CD4-positive, alpha-beta T cell treated with Interleukin-10 for 1 hour (primary cell): ENCODE data around the gene FOSL1.
A peak's percentile ranks its signal among the peaks of the same experiment; 100 is the strongest.

Experiments
- DNase-seq: peaks from one replicate; pipeline ENCODE4 v3.0.0-alpha.2; 2020

Gene FOSL1

GRCh38 chr11:65862941-65863888 lies 37.0 kb downstream of the FOSL1 start:
- no peak for DNase-seq

GRCh38 chr11:65862191-65862735 lies 37.9 kb downstream of the FOSL1 start:
- DNase-seq: no peak

GRCh38 chr11:65861533-65862183 lies 38.5 kb downstream of the FOSL1 start:
- no peak for DNase-seq

GRCh38 chr11:65861165-65861505 lies 39.1 kb downstream of the FOSL1 start:
- DNase-seq: no peak

- DNase-seq: peak; percentile 96
Observed at GRCh38 chr11:65860278-65861164, 39.7 kb downstream of the FOSL1 start, which contains the start of gene MUS81. Gene MUS81 (plus strand): TSS chr11:65860433. CDS start chr11:65860754, 321 bp downstream.

GRCh38 chr11:65859812-65860277 lies 40.3 kb downstream of the FOSL1 start:
- DNase-seq: no peak

GRCh38 chr11:65859095-65859811 lies 40.9 kb downstream of the FOSL1 start:
- peak; percentile 97 for DNase-seq

GRCh38 chr11:65858681-65859087 lies 41.5 kb downstream of the FOSL1 start:
- DNase-seq: no peak

GRCh38 chr11:65857853-65858680 lies 42.1 kb downstream of the FOSL1 start, which contains the start of gene CFL1:
Gene CFL1 (minus strand): TSS chr11:65858180. CDS start chr11:65858099, 81 bp downstream.
- peak; percentile 98 for DNase-seq

GRCh38 chr11:65857500-65857852 lies 42.7 kb downstream of the FOSL1 start:
- DNase-seq: peak; percentile 64

- peak; percentile 86 for DNase-seq
Observed at GRCh38 chr11:65856689-65857499, 43.3 kb downstream of the FOSL1 start.

- no peak for DNase-seq
Observed at GRCh38 chr11:65855927-65856363, 44.2 kb downstream of the FOSL1 start.

GRCh38 chr11:65854852-65855837 lies 45.0 kb downstream of the FOSL1 start:
- no peak for DNase-seq

GRCh38 chr11:65854161-65854592 lies 46.0 kb downstream of the FOSL1 start:
- no peak for DNase-seq

- no peak for DNase-seq
Observed at GRCh38 chr11:65853246-65853979, 46.8 kb downstream of the FOSL1 start.

- DNase-seq: no peak
Observed at GRCh38 chr11:65852508-65853245, 47.5 kb downstream of the FOSL1 start.
